Measurements from ENCODE around the gene HIPK2.
"Not testable (repeated sequence)": the region's sequence is repeated elsewhere in the genome, so short reads cannot be mapped to it uniquely, and the experiment has no call there.

HIPK2 gene

DNA sequence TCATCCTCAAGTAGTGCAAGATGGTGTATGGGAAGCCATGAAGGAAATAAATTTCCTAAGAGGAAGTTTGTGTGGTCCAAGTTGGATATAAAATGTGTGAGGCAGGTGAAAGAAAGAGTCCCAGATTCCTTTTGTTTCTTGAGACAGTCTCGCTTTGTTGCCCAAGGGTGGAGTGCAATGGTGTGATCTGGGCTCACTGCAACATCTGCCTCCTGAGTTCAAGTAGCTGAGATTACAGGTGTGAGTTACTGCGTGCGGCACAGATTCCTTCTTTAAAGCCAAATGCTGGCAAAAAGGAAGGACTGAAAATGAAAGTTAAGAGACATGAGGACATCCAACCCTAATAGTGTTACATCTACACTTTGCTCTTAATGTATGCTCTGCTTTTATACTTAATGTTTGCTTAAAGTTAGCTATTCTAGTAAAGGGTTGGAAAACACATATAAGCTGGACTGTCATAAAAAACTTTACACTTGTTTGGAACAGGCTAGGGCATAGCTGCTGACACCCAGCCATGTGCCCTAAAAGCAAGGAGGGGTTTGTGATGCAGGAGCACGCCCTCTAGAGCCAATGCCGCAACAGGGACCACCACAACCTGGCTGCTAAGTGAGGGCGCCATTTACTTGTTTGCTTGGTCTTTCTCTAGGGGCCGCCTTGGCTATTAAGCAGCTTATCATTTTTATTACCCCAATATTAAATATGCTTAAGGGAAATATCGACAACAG lies 219.8 kb downstream of the HIPK2 start:
- DNase-seq (ENCODE audit: extremely low read depth in 1 of 2, low read depth in 1 of 2), result no peak

DNA sequence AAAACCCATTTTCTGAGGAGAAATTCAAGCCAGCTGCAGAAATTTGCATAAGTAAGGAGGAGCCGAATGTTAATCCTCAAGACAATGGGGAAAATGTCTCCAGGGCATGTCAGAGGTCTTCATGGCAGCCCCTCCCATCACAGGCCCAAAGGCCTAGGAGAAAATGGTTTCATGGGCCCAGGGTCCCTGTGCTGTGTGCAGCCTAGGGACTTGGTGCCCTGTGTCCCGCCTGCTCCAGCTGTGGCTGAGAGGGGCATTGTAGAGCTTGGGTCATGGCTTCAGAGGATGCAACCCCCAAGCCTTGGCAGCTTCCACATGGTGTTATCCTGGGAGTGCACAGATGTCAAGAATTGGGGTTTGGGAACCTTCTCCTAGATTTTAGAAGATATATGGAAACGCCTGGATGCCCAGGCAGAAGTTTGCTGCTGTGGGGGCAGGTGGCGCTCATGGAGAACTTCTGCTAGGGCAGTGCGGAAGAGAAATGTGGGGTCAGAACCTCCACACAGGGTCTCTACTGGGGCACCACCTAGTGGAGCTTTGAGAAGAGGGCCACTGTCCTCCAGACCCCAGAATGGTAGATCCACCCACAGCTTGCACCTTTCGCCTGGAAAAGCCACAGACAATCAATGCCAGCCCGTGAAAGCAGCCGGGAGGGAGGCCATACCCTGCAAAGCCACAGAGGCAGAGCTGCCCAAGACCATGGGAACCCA lies 223.7 kb downstream of the HIPK2 start:
- not testable (repeated sequence) for DNase-seq (ENCODE audit: extremely low read depth in 1 of 2, low read depth in 1 of 2)

DNA sequence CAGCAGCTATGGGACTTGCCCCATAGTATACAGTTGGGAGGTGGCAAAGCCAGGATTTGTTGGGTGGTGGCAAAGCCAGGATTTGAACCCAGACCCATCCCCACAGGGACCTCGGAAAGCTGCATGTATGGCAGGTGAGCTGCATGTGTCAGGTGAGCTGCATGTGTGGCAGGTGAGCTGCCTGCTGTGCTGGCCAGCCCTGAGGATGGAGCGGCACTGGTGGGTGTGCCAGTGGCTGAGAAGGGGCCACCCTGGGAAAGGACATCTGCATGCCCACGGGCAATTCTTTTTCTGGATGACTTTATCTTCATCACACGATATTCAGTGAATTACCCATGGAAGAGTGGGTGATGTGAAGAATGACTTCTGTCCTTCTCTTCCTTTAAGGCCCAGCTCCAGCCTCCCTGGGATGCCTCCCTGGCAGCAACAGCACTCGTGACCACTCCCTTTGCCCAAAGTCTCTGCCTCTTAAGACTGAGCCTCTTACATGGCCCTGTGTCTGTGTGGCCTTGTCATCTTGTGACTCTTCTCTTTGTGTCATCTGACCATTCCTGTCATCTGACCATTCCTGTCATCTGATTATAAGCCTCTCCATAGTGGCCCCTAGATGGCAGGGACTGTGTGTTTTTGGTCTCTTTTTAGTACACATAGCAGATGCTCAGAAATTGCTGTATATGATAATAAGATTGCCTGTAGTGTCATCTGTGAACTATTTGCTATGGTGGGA lies 229.3 kb downstream of the HIPK2 start:
- no peak for DNase-seq (ENCODE audit: extremely low read depth in 1 of 2, low read depth in 1 of 2)

DNA sequence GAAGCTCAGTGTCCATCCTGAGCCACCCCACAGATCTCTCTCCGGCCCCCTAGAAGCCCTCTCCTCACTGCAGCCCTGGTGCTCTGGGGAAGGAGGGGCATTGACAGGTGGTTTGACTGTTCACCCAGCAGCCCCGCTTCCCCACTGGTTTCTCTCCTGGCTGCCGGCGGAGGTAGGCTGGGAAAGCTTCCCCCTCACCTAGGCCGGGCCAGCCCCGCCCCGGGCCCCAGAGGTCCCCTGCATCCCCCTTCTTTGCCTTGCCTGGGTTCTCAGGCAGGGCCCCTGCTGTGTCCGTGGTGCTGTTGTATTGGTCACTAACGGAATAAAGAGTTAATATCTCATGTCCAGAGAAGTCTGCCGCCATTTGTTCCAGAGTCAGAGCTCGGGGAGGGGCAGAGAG lies 233.2 kb downstream of the HIPK2 start:
- DNase-seq (ENCODE audit: extremely low read depth in 1 of 2, low read depth in 1 of 2), result no peak

DNA sequence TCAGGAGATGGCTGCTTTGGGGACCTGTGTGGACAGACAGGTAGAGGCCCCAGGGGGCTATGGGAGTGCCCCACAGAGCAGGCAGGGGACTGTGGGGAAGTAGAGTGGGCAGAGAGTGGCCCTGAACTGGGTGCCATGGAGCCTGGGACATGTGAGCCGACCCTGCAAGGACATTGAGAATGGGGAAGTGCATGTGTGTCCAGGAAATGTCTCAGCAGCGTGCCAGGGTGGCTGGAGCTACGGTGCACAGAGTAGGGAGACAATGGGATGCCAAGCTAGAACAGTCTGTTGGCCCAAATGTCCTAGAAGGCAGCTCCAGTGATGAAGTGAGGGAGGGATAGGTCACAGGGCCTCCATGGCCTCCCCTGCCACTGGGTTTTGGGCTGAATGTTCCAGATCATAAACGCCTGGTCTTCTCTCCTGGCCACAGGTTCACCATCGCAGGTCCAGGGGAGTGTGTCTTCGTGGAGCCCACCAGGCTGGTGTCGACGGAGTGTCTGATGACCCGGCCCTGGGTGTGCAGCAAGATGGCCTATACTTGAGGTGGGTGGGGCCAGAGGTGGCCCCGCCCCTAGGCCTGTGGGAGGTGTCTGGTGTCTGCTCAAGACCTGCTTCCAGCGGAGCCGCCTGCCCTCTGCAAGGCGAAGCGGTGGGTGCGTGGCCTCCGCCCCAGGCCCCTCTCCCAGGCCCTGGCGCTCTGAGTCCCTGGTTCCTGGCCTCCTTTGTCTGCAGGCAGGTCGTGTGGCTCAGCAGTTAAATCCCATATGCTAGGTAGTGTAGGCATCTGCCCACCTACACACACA lies 233.8 kb downstream of the HIPK2 start:
- no peak for DNase-seq (ENCODE audit: extremely low read depth in 1 of 2, low read depth in 1 of 2)

DNA sequence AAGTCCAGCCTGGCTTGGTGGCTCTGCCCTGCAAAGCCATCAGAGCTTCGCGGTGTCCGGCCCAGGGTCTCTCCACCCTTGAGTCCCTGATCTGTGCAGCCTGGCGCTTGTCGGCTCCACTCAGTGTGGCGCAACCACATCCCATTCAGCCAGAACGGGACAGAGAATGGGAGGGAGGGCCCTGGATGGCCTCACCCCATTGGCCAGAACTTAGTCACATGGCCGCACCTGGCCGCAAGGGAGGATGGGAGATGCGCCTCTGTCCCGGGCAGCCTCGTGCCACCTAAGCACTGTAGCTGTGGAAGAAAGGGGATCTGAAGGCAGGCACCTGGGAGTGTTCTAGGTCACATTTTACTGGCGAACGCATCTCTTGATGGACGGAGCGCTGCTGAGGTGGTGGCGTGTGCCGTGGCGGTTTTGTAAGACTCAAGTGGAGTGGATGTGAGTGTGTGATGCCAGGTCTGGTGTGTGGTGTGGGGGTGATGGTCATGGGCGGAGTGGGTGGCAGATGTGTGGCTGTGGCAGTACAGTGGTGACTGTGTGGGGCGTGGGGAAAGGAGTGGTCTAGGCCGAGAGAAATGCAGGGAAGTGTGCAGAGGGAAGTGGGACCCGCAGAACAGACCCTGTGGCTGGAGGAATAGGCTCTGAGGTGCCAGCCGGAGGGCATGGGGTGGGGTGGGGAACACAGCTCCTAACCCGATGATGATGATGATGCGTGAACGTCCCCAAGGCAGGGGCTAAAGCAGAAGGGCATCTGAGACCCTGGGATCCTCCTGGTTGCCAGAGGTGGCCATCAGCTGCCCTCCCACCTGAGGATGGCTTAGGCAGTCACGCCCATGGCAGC lies 235.3 kb downstream of the HIPK2 start:
- DNase-seq (ENCODE audit: extremely low read depth in 1 of 2, low read depth in 1 of 2), result no peak

DNA sequence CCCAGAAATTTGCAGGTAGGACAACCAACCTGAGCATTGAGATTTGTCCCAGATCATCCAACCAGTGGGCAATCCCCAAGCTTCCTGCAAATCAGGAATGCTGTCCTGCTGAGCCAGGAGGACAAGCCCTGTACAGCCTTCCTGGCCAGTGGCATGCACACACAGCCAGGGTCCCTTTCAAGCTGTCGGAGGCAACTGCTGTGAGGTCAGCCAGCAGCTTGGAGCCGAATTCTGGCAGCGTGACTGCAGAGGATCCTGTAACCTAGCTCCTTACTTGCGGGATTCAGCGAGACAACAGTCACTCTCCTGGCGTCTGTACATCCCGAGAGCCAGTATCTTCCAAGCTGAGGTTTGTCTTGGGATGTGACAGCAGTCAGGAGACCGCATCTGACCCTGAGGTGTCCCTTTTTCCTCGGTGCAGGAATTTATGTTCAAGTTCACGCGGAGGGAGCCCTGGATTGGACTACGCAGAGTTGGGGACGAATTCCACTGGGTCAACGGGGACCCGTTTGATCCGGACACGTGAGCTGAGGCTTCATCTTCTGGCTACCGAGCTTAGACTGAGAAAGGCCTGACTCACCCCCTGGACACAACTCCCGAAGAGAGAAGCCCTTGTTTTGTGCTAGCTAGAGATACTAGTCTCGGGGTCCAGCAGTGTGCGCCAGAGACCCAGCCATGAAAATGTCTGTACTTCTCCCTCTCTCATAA lies 236.0 kb downstream of the HIPK2 start:
- no peak for DNase-seq (ENCODE audit: extremely low read depth in 1 of 2, low read depth in 1 of 2)

DNA sequence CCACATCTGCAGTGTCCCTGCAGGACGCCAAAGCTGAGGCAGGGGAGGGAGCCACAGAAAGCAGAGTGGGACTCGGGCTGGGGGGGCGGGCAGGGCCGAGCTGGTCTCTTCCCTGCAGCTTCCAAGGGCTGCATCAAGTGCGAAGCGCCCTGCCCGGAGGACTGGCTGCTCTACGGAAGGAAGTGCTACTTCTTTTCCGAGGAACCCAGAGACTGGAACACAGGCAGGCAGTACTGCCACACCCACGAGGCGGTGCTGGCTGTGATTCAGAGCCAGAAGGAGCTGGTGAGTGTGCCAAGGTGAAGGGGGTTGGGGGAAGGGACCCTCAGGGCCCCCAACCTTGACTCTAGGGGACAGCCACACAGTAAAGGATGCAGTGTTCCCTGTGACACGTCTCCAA lies 237.6 kb downstream of the HIPK2 start:
- no peak for DNase-seq (ENCODE audit: extremely low read depth in 1 of 2, low read depth in 1 of 2)

DNA sequence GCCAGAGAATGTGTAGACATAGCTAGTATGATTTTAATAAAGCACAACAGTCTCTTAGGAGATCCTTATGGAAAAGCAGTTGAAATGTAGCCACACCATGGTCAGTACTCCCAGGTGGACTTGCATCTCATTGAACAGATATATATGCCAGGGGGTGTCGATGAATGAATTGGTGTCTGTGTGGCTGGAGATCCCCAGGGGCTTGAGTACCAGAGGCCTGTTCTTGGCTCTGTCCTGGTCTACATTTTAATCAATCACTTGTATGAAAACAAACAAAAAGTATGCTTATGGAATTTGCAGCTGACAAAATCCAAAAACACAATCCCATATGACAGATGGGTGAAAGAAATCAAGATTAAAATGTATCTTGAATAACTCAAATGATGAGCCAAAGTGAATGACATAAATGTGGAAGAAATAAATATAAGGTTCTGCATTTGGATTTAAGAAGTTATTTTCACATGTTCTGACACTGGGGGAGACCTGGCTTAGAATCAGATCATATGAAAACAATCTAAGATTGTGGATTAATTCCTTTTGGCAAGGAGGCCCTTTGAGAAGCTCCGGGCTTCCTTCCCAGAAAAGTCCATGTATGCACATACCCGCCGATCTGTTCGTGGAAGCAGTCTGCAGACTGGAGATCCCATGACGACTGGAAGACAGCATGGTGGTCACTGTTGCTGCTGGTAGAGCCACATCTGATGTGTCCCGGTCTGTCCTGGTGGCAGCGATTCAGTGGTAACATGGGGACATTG lies 238.7 kb downstream of the HIPK2 start:
- DNase-seq (ENCODE audit: extremely low read depth in 1 of 2, low read depth in 1 of 2), result no peak

DNA sequence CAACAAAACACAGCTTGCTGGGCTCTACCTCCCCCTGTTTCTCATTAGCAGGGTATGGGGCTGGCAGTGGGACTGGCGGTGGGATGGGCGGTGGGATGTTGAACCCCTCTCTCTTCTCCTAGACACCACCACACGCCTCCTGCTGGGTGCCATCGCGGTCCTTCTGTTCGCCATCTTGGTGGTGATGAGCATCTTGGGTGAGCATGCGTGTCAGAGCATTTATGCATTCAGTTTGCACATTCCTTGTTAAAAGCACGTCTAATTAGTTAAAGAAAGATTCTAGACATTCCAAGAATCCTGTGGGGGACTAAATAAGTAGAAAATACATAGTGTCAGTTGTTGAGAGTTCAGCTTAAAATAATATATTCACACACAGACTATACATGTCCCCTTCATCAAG lies 241.6 kb downstream of the HIPK2 start:
- no peak for DNase-seq (ENCODE audit: extremely low read depth in 1 of 2, low read depth in 1 of 2)

DNA sequence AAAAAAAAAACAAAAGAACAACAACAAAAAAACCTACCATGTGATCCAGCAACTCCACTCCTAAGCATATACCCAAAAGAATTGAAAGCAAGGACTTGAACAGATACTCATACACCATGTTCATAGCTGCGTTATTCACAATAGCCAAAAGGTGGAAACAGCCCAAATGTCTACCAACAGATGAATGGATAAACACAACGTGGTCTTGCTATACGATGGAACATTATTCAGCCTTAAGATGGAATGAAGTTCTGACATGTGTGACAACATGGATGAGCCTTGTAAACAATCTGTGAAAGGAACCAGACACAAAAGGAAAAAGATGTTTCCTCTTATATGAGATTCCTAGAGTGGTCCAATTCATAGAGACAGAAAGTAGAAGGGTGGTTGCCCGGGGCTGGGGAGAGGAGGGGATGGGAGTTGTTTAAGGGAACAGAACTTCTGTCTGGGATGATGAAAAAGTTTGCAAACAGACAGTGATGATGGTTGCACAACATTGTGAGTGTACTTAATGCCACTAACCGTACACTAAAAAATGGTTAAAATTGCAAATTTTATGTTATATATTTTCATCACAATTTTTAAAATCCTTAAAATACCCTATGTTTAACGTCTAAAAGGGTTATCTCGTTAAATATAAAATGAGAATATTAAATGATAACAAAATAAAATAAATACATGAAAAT lies 242.7 kb downstream of the HIPK2 start:
- no peak for DNase-seq (ENCODE audit: extremely low read depth in 1 of 2, low read depth in 1 of 2)

DNA sequence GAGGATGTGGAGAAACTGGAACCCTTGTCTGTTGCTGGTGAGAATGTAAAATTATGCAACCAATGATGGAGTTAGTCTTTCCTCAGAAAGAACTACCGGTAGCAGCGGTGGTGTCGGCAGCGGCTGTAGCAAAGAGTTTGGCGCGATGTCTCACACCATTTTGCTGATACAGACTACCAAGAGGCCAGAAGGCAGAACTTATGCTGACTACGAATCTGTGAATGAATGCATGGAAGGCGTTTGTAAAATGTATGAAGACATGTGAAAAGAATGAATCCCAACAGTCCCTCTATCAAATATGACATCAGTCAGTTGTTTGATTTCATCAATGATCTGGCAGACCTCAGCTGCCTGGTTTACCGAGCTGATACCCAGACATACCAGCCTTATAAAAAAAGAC lies 243.7 kb downstream of the HIPK2 start:
- no peak for DNase-seq (ENCODE audit: extremely low read depth in 1 of 2, low read depth in 1 of 2)

DNA sequence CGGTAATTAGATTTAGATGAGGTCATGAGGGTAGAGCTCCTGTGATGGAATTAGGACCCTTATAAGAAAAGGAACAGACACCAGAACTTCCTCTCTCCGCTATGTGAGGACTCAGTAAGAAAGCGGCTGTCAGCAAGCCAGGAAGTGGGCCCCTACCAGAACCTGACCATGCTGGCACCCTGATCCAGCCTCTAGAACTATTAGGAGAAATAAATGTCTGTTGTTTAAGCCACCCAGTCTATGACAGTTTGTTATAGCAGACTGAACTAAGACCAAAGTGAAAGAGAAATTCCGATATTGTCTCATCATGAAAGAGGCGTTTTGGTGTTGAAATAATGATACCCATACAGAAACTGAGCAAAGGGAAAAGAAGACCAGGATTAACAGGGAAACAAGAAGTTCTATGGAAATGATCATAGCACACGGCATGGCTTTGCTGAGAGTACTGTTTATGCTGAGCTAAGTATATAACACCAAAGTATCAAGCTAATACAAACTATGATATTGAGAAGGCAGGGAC lies 245.1 kb downstream of the HIPK2 start:
- DNase-seq (ENCODE audit: extremely low read depth in 1 of 2, low read depth in 1 of 2), result no peak

DNA sequence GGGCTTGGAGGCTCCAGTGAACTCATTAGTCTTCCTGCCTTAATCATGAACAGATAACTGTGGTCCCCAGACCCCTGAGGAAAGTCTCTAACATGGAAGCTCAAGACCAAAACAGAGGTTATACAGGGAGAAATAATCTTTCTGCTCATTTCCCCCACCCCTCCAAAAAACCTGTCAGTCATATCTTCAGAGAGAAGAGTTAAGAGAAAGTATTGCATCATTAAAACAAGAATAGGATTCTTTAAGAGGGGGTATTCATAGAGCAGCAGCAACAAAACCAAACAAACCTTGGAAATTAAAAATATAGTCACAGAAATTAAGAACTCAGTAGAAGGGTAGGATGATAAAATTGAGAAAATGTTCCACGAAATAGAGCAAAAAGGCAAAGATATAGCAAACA lies 246.7 kb downstream of the HIPK2 start:
- DNase-seq (ENCODE audit: extremely low read depth in 1 of 2, low read depth in 1 of 2), result no peak

DNA sequence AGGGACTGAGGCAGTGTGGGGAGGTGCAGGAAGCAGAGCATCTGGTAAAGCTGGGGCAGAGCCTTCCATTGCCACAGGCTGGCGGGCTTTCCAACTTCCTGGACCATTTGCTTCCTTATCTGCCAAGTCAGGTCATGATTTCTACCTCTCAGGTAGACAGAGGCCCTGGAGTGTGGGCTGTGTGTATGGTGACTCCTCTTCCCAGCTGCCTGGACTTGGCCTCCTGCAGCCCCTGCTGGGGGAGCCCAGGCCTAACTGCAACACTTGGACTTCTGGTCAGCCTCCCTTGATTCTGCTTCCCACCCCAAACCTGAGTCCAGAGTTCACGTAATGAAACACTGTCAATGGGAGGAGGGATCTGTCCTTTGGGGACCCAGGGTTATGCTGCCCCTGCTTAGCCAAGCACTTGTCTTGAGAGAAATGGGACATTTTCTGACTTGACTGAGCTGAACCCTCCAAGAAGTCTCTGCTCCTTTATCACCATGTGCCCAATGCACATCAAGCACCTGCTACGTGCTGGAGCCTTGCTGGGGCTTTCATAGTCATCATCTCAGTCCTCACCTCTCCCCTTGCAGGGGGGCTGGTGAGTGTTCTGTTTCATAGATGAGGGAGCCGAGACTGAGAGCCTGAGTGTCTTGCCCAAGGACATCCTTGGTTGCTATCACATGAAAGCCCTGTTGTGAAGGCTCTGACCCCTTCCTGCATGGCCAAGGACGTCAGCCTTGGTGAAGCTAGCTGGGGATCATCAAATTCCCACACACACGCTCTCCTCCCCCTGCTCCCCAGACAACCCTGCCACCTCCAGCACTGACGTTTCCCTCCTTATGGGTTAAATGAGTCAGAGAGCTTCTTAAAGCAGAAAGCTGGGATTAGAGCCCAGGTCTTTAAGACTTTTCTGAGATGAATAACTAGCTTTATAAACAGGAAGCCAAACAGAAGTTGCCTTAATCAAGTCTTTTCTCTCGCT lies 250.9 kb downstream of the HIPK2 start:
- DNase-seq (ENCODE audit: extremely low read depth in 1 of 2, low read depth in 1 of 2), result no peak

DNA sequence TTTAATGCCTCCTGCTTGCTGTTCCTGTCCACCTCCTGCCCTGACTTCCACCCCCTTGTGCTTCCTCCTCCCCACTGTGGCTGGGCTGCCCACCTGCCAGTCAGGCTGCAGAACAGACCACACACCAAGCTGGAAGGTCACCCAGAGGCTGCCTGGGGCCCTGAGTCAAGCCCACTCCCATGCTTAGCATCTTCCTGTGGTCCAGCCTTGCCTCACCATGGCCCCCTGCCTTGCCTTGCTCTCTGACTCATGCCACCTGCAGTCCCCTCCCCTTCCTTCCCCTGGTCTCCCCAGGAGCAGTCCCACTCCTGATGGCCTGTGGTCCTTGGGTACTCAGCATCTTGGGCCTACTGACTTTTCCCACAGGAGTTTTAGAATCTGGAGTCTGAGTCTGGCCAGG lies 252.0 kb downstream of the HIPK2 start:
- no peak for DNase-seq (ENCODE audit: extremely low read depth in 1 of 2, low read depth in 1 of 2)

DNA sequence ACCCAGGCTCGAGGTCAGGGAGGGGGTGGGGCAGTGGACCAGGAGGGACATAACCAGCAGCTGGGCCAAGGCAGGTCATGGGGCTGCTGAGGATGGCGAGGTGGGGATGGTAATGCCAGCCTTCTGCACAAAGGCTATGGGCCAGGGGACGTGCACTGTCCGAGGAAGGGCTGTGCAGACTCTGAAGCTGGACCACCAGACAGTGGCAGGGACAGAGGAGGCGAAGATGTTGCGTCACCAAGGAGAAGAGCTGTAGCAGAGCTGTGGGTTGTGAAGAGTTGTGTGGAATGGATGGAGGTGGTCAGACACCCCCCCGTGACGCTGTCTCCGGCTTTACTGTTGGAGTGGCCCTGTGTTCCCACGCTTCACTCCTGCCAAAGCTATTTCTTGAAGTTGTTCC lies 252.6 kb downstream of the HIPK2 start:
- DNase-seq (ENCODE audit: extremely low read depth in 1 of 2, low read depth in 1 of 2), result no peak
